ENCODE data around the gene G2E3. TPM values are rescaled to one million over a fixed set of nuclear protein-coding genes. Genes with fewer than 3 reads are reported as not detected.

The G2E3 gene
- total RNA-seq, 1 donor from 2014 or later: 20.5 TPM

- no peak overlapping the region for H3K27ac ChIP-seq
- H3K9me3 ChIP-seq: no peaks in the 10 kb centered on the region
- H3K36me3 ChIP-seq: no peaks in the 10 kb centered on the region
- H3K27me3 ChIP-seq: no peaks in the 10 kb centered on the region
- no peaks in the 10 kb centered on the region for H3K4me1 ChIP-seq
- H3K4me3 ChIP-seq: no peak overlapping the region
- no peak for TF ChIP-seq CTCF (IDR thresholded peaks at IDR 0.05)
- no peak for DNase-seq (ENCODE audit: low spot score in 2 of 2)
- intact Hi-C loops (cut with DNase I): no loop called here
Observed at GRCh38 chr14:30551460-30551859, 7.5 kb upstream of the G2E3 start.

- Histone ChIP-seq H3K4me1 (no peaks in the 10 kb centered on the region), H3K36me3 (no peaks in the 10 kb centered on the region), H3K4me3 (no peak overlapping the region), H3K9me3 (no peaks in the 10 kb centered on the region), H3K27me3 (no peaks in the 10 kb centered on the region), H3K27ac (no peak overlapping the region)
- intact Hi-C loops (cut with DNase I): no loop called here
- no peak for DNase-seq (ENCODE audit: low spot score in 2 of 2)
- TF ChIP-seq CTCF (IDR thresholded peaks at IDR 0.05): no peak
Observed at GRCh38 chr14:30553311-30553989, 5.5 kb upstream of the G2E3 start.

- H3K27ac ChIP-seq: peak overlapping the region; percentile 74 to 82
- H3K4me3 ChIP-seq: peak overlapping the region; percentile 90 to 98
- H3K9me3 ChIP-seq: no peaks in the 10 kb centered on the region
- H3K4me1 ChIP-seq: peaks cover 0 to 5% of the 10 kb centered on the region in 2 donors
- intact Hi-C loops (cut with DNase I): loop anchor here (2.0 kb wide), 1 partner anchor 64 kb away; the partner anchor contains the start of gene SCFD1
- H3K36me3 ChIP-seq: no peaks in the 10 kb centered on the region
- DNase-seq (ENCODE audit: low spot score in 2 of 2): no peak
- no peak for TF ChIP-seq CTCF (IDR thresholded peaks at IDR 0.05)
- H3K27me3 ChIP-seq: no peaks in the 10 kb centered on the region
Observed at GRCh38 chr14:30558362-30558674, 640 bp upstream of the G2E3 start.

GRCh38 chr14:30559638-30560091, 707 bp downstream of the G2E3 start:
- intact Hi-C loops (cut with DNase I): loop anchor here (2.0 kb wide), 1 partner anchor 63 kb away; the partner anchor contains the start of gene SCFD1
- H3K4me1 ChIP-seq: peaks cover 0 to 5% of the 10 kb centered on the region in 2 donors
- peak overlapping the region; percentile 90 to 98 for H3K4me3 ChIP-seq
- no peaks in the 10 kb centered on the region for H3K36me3 ChIP-seq
- H3K27me3 ChIP-seq: no peaks in the 10 kb centered on the region
- no peaks in the 10 kb centered on the region for H3K9me3 ChIP-seq
- DNase-seq (ENCODE audit: low spot score in 2 of 2): no peak
- peak overlapping the region; percentile 74 to 82 for H3K27ac ChIP-seq
- no peak for TF ChIP-seq CTCF (IDR thresholded peaks at IDR 0.05)

GRCh38 chr14:30560581-30560980, 1.6 kb downstream of the G2E3 start:
- intact Hi-C loops (cut with DNase I): no loop called here
- no peak for DNase-seq (ENCODE audit: low spot score in 2 of 2)
- H3K4me3 ChIP-seq: peak overlapping the region in 1 of 2 donors; percentile 90

More at GRCh38 chr14:30560581-30560980, 1.6 kb downstream of the G2E3 start:
- Histone ChIP-seq H3K4me1 (peaks cover 0 to 5% of the 10 kb centered on the region in 2 donors), H3K27ac (no peak overlapping the region), H3K27me3 (no peaks in the 10 kb centered on the region), H3K9me3 (no peaks in the 10 kb centered on the region), H3K36me3 (no peaks in the 10 kb centered on the region)
- TF ChIP-seq CTCF (IDR thresholded peaks at IDR 0.05): no peak

Data from ascending aorta (tissue), 2 donors.